B cell (primary cell): ENCODE data around the gene PHRF1. TPM values are rescaled to one million over a fixed set of nuclear protein-coding genes. Genes with fewer than 3 reads are reported as not detected.

Experiments used
- ATAC-seq: fragments of 200-7000 bp; cut with Tn5 transposase; one replicate; pipeline ENCODE4 v1.10.0; 2021; ENCODE audit warnings: low read depth, mild to moderate bottlenecking, moderate number of reproducible peaks, moderate library complexity
- CTCF ChIA-PET: fragments of 350-600 bp; sonication (Branson Sonifier 250); formaldehyde crosslinking; loops from one replicate; lab custom pipeline; 2021; ENCODE audit warnings: antibody characterized with exemption, inconsistent platforms; lab: Charles Lee
- POLR2A ChIA-PET: fragments of 350-600 bp; sonication (Branson Sonifier 250); formaldehyde crosslinking; loops from one replicate; lab custom pipeline; 2021; ENCODE audit warnings: antibody characterized with exemption; lab: Charles Lee
- DNase-seq: peaks from one replicate; pipeline ENCODE4 v3.0.0; 2013
- H2AFZ ChIP-seq: 2 replicates; pipeline ENCODE4 v1.6.1; 2012; ENCODE audit warnings: mild to moderate bottlenecking, low read depth, low read length; ENCODE audit not compliant: insufficient read depth, poor library complexity, severe bottlenecking
- H3K27ac ChIP-seq, 2 donors: 1 replicate in 1 of 2; 2 replicates in 1 of 2; pipeline ENCODE4 v1.5.1; 2012 to 2013; ENCODE audit warnings: low read length in 2 of 2, mild to moderate bottlenecking in 2 of 2, moderate library complexity in 1 of 2
- H3K27me3 ChIP-seq, 4 experiments: fragments of 200-600 bp in 1 of 4; sonication (generic) in 1 of 4; replicated peaks in 1 of 4; 1 replicate in 2 of 4; 2 replicates in 2 of 4; pipeline versions ENCODE4 v1.6.1 to v1.7.0; 2013 to 2016; ENCODE audit warnings: low read length in 3 of 4, mild to moderate bottlenecking in 2 of 4, mixed read lengths in 1 of 4, moderate library complexity in 1 of 4; ENCODE audit not compliant: insufficient read depth in 4 of 4, control insufficient read depth in 3 of 4; ENCODE audit errors: control extremely low read depth in 1 of 4
- H3K36me3 ChIP-seq, 2 experiments: replicated peaks in 1 of 2; 1 replicate in 1 of 2; 2 replicates in 1 of 2; pipeline versions ENCODE4 v1.6.1 to v1.7.1; 2013; ENCODE audit warnings: low read length in 1 of 2; ENCODE audit not compliant: insufficient read depth in 2 of 2, control insufficient read depth in 1 of 2; ENCODE audit errors: control extremely low read depth in 1 of 2, extremely low read depth in 1 of 2
- H3K4me1 ChIP-seq, 2 donors: fragments of 200-600 bp in 1 of 2; sonication (generic) in 1 of 2; 1 replicate in 1 of 2; 2 replicates in 1 of 2; pipeline versions ENCODE4 v1.5.1 to v1.6.1; 2013 to 2017; ENCODE audit warnings: low read length in 2 of 2; ENCODE audit not compliant: control insufficient read depth in 2 of 2, insufficient read depth in 2 of 2
- H3K4me2 ChIP-seq: replicated peaks from 2 replicates; pipeline ENCODE3; 2012; ENCODE audit warnings: mild to moderate bottlenecking, low read depth, low read length; ENCODE audit not compliant: poor library complexity, severe bottlenecking
- H3K4me3 ChIP-seq, 5 experiments: fragments of 200-600 bp in 1 of 5; sonication (generic) in 1 of 5; 1 replicate in 3 of 5; 2 replicates in 2 of 5; pipeline versions ENCODE4 v1.5.1 to v1.7.0; 2011 to 2016; ENCODE audit warnings: low read length in 4 of 5, mild to moderate bottlenecking in 4 of 5, low read depth in 2 of 5, control low read depth in 1 of 5, moderate library complexity in 1 of 5; ENCODE audit not compliant: insufficient read depth in 1 of 5; ENCODE audit errors: control extremely low read depth in 1 of 5, extremely low read depth in 1 of 5
- H3K79me2 ChIP-seq: fragments of 200-600 bp; sonication (generic); one replicate; pipeline ENCODE4 v1.6.0; 2016; ENCODE audit warnings: low read length; ENCODE audit not compliant: control insufficient read depth, insufficient read depth
- H3K9ac ChIP-seq: fragments of 200-600 bp; sonication (generic); 2 replicates; pipeline ENCODE4 v1.6.1; 2017; ENCODE audit warnings: mild to moderate bottlenecking, low read length, moderate library complexity
- H3K9me3 ChIP-seq, 3 donors: one replicate each; pipeline versions ENCODE4 v1.6.1 to v1.7.1; 2013; ENCODE audit warnings: low read length in 2 of 3; ENCODE audit not compliant: control insufficient read depth in 2 of 3, insufficient read depth in 1 of 3; ENCODE audit errors: control extremely low read depth in 1 of 3
- H4K20me1 ChIP-seq: 2 replicates; pipeline ENCODE4 v1.6.0; 2012; ENCODE audit warnings: mild to moderate bottlenecking, low read length; ENCODE audit not compliant: insufficient read depth, control insufficient read depth, poor library complexity, severe bottlenecking
- H3K27ac Mint-ChIP-seq: one replicate; pipeline ENCODE4 v1.8.0; 2021; ENCODE audit warnings: mixed read lengths
- H3K27me3 Mint-ChIP-seq: one replicate; pipeline ENCODE4 v1.8.0; 2021; ENCODE audit warnings: mixed read lengths
- H3K4me1 Mint-ChIP-seq: one replicate; pipeline ENCODE4 v1.8.0; 2021; ENCODE audit warnings: mixed read lengths
- H3K4me3 Mint-ChIP-seq: one replicate; pipeline ENCODE4 v1.8.0; 2021; ENCODE audit warnings: mixed read lengths
- H3K9me3 Mint-ChIP-seq: one replicate; pipeline ENCODE4 v1.8.0; 2022; ENCODE audit warnings: mixed read lengths; ENCODE audit not compliant: insufficient read depth
- CTCF ChIP-seq: fragments of 200-600 bp; IDR thresholded peaks from one replicate; pipeline ENCODE4 v1.8.0; 2022; ENCODE audit warnings: antibody characterized with exemption, mild to moderate bottlenecking
- EZH2 ChIP-seq: IDR thresholded peaks from 2 replicates; pipeline ENCODE4 v1.6.1; 2012; ENCODE audit warnings: borderline replicate concordance, low read depth, mild to moderate bottlenecking, moderate library complexity, low read length; ENCODE audit not compliant: insufficient read depth, poor library complexity, severe bottlenecking
- WGBS: methylation state at CpG from one replicate; pipeline ENCODE4 v1.1.5; 2013; ENCODE audit warnings: missing lambda C conversion rate; ENCODE audit not compliant: insufficient coverage; 5-methylcytosine and 5-hydroxymethylcytosine counted together
- intact Hi-C: fragments of 100-400 bp; cut with micrococcal nuclease; formaldehyde crosslinking; loops from one replicate; pipeline ENCODE4 v1.10.0; 2022
- polyA plus RNA-seq: library from polyadenylated mRNA; depleted of rRNA; stranded (reverse); fragments of >200 nt; gene quantifications from 2 replicates; pipeline ENCODE4 v1.2.3, GENCODE V29; 2012
- total RNA-seq, 2 donors: library from RNA; stranded (reverse); fragments of 120-200 nt in 1 of 2; gene quantifications; 1 replicate in 1 of 2; 2 replicates in 1 of 2; pipeline versions ENCODE4 v1.2.3 to v1.2.4, GENCODE V29; 2013 to 2022

The PHRF1 gene
- total and polyA plus RNA-seq, 2 donors (not counting 1 experiment from before 2014, with no cell fraction given) = 22.3 to 57.9 TPM

GRCh38 chr11:560305-561147, 15.7 kb upstream of the PHRF1 start, which contains the start of the genes LMNTD2 and RASSF7:
TSS of gene LMNTD2 (minus strand) at chr11:560738. CDS start at chr11:560716, 22 bp downstream.
TSS of gene RASSF7 (plus strand) at chr11:560970. CDS start at chr11:561769, 799 bp downstream.
- H3K27ac ChIP-seq = peak within 1 kb of the TSS; percentile 75 to 89
- H3K4me2 ChIP-seq = peak within 1 kb of the TSS; percentile 87
- POLR2A ChIA-PET = interaction anchor here (0.7 to 1.2 kb wide), 3 partner anchors 15 to 24 kb away, joined by 4 to 6 read pairs (median 5); partner anchors contain the start of genes LRRC56 and PHRF1
- CTCF ChIA-PET = interaction anchor here (0.9 to 1.4 kb wide), 3 partner anchors 15 to 165 kb away, joined by 3 to 6 read pairs (median 5); no protein-coding TSS in a partner anchor
- H3K27me3 ChIP-seq = peaks cover 0 to 8% (median 2%) of the 10 kb centered on the region in 4 experiments
- H3K36me3 ChIP-seq = no peaks in the 10 kb centered on the region
- H3K27ac Mint-ChIP-seq = peak within 1 kb of the TSS; percentile 83
- ATAC-seq (peak; percentile 97), DNase-seq (peak; percentile 95)
- intact Hi-C loops = loop anchor here (1.0 to 5.0 kb wide), 6 partner anchors 8 to 187 kb away; partner anchors contain the start of genes LRRC56, RNH1 and TALDO1
- no peaks in the 10 kb centered on the region for H3K9me3 Mint-ChIP-seq
- H3K9ac ChIP-seq = peak within 1 kb of the TSS; percentile 73
- H3K9me3 ChIP-seq = no peaks in the 10 kb centered on the region
- peak within 1 kb of the TSS; percentile 83 for H2AFZ ChIP-seq
- peak within 1 kb of the TSS; percentile 88 for H3K4me3 Mint-ChIP-seq
- TF ChIP-seq EZH2 (no peak), CTCF (no peak)
- no peaks in the 10 kb centered on the region for H3K27me3 Mint-ChIP-seq
- H3K4me1 Mint-ChIP-seq = peaks cover 16% of the 10 kb centered on the region
- H3K79me2 ChIP-seq = peaks cover 18% of the 10 kb centered on the region
- H4K20me1 ChIP-seq = peaks cover 31% of the 10 kb centered on the region
- 2% methylated on average over 84 of the region's 95 CpGs for WGBS
- peak within 1 kb of the TSS; percentile 15 to 70 (median 66) for H3K4me3 ChIP-seq
- peaks cover 14 to 29% of the 10 kb centered on the region in 2 donors for H3K4me1 ChIP-seq
